Right cardiac atrium (tissue), 5 donors: Measurements from ENCODE around the gene HTR3C. TPM values are rescaled to one million over a fixed set of nuclear protein-coding genes. Genes with fewer than 3 reads are reported as not detected.
"Not testable (repeated sequence)": the region's sequence is repeated elsewhere in the genome, so short reads cannot be mapped to it uniquely, and the experiment has no call there.

Experiments
- ATAC-seq, 2 donors: fragments of 200-7000 bp; cut with Tn5 transposase; one replicate each; pipeline versions ENCODE4 v1.8.0 to v1.9.1; 2020; ENCODE audit warnings: moderate library complexity in 2 of 2, mild to moderate bottlenecking in 1 of 2
- DNase-seq, 3 donors: peaks; one replicate each; pipeline ENCODE4 v3.0.0-alpha.2; 2020
- H3K27ac ChIP-seq: one replicate; pipeline ENCODE4 v1.5.1; 2013; ENCODE audit warnings: mild to moderate bottlenecking, low read length, control low read depth, moderate library complexity
- H3K27me3 ChIP-seq: one replicate; pipeline ENCODE4 v1.6.1; 2013; ENCODE audit not compliant: control insufficient read depth, insufficient read depth
- H3K4me1 ChIP-seq: one replicate; pipeline ENCODE4 v1.6.1; 2013; ENCODE audit warnings: low read length; ENCODE audit not compliant: control insufficient read depth, insufficient read depth
- H3K4me3 ChIP-seq: one replicate; pipeline ENCODE4 v1.5.1; 2013; ENCODE audit warnings: low read length, control low read depth
- H3K9me3 ChIP-seq: one replicate; pipeline ENCODE4 v1.6.1; 2013; ENCODE audit warnings: low read length; ENCODE audit not compliant: control insufficient read depth
- WGBS: extraction: QIAGEN DNeasy Blood & Tissue Kit; methylation state at CpG from one replicate; pipeline ENCODE4 v1.1.7; 2013; 5-methylcytosine and 5-hydroxymethylcytosine counted together
- intact Hi-C, 4 donors: fragments of 100-400 bp; cut with DNase I; formaldehyde crosslinking; loops; one replicate each; pipeline versions ENCODE4 v1.11.0 to v1.14.0; 2022 to 2023
- long read RNA-seq, 4 donors: library from polyadenylated mRNA; unstranded; transcript quantifications; one replicate each; pipeline ENCODE4 v2.0.0, GENCODE V29; 2020 to 2021
- polyA plus RNA-seq: library from polyadenylated mRNA; stranded (reverse); fragments of 200-250 nt; gene quantifications from one replicate; pipeline ENCODE4 v1.2.3, GENCODE V29; 2013
- total RNA-seq, 4 donors: library from RNA; stranded (reverse); fragmentation: NEBNext Ultra II Directional; extraction: Animal tissue kit (Norgen Biotek cat#: 25700); gene quantifications; one replicate each; pipeline ENCODE4 v1.2.1, GENCODE V29; 2021
- donor health status: healthy with polysubstance abuse.
- donor health status: DM: no; HTN: yes; CAD: no.
- donor health status: DM: no; HTN: no; CAD: no.
- donor health status: DM: no; HTN: yes; CAD: no; lungs with severe emphysema.
- donor health status: DM: yes; HTN: yes; CAD: no.

Gene HTR3C, protein sequence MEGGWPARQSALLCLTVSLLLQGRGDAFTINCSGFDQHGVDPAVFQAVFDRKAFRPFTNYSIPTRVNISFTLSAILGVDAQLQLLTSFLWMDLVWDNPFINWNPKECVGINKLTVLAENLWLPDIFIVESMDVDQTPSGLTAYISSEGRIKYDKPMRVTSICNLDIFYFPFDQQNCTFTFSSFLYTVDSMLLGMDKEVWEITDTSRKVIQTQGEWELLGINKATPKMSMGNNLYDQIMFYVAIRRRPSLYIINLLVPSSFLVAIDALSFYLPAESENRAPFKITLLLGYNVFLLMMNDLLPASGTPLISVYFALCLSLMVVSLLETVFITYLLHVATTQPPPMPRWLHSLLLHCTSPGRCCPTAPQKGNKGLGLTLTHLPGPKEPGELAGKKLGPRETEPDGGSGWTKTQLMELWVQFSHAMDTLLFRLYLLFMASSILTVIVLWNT
- total RNA-seq (not detected), polyA plus RNA-seq (not detected)
- long read RNA-seq, donor 1 = 0 reads
- long read RNA-seq, donor 2 = 0 reads
- long read RNA-seq, donor 3 = 0 reads
- long read RNA-seq, donor 4 = 0 reads

DNA sequence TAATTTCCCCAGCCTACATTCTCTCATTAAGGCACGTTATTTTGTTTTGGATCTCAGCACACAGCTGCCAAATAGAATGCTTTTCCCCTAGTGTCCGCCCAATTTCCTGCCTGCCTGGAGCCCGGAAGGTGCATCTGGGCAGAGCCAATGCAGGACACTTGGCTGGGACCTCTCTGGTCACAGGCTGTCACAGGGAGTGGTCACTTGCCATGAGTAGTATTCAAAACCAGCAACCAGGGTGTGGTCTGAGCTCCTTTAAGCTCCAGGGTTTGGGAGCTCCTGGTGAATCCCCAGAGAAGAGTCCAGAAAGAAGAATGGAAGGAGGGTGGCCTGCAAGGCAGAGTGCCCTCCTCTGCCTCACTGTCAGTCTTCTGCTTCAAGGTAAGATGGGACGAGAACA is at the start of gene HTR3C:
TSS of gene HTR3C (plus strand) at position 281 of the 400 bp plus-strand sequence. CDS start at position 315, 34 bp downstream.
- no peak for ATAC-seq
- H3K4me1 ChIP-seq = no peaks in the 10 kb centered on the region
- no peak within 1 kb of the TSS for H3K4me3 ChIP-seq
- no peaks in the 10 kb centered on the region for H3K9me3 ChIP-seq
- WGBS = 59% methylated on average over 4 of the region's 4 CpGs
- intact Hi-C loops = no loop called here
- H3K27ac ChIP-seq = no peak within 1 kb of the TSS
- DNase-seq = no peak
- H3K27me3 ChIP-seq = no peaks in the 10 kb centered on the region

DNA sequence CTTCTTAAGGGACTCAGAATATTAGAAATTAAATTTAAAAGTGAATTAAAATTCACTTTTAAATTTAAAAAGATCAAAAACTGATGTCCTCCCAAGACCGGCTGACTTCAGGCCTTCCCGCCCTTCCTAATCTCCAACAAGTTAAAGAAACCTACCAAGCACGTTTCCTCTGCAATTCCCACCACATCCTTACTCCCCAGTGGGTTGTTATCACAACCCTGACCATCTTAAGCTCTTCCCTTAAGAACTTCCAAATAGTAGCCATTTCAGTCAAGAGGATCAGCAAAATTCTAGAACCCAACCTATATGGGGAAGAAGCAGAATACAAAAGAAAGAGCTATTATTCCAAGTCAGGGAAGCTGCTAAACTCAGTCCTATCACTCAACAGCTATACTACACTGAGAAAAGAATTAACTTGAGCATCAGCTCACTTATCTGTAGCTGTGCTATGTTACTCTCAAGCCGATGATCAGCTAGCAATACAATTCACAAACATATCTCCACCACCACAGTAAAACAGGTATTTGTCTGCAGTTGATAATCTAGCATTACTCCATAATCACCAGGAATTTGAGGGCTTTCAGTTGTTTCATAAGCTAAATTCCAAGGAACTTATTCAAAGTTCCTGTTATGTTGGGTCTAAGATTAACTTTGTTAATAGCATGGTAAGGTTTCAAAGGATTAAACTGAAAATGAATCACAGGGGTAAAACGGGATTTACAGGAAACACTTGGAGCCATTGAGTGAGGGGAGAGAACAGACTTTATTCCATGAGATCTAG is 49.5 kb upstream of the HTR3C start:
- Histone ChIP-seq H3K27ac (no peak overlapping the region), H3K4me1 (peaks cover 3% of the 10 kb centered on the region), H3K9me3 (no peaks in the 10 kb centered on the region), H3K27me3 (no peaks in the 10 kb centered on the region), H3K4me3 (no peak overlapping the region)
- intact Hi-C loops = loop anchor here in 1 of 4 donors (10.0 kb wide), 1 partner anchor 99 kb away; no protein-coding TSS in a partner anchor
- no peak for ATAC-seq
- 68% methylated on average over 5 of the region's 5 CpGs for WGBS
- no peak for DNase-seq

DNA sequence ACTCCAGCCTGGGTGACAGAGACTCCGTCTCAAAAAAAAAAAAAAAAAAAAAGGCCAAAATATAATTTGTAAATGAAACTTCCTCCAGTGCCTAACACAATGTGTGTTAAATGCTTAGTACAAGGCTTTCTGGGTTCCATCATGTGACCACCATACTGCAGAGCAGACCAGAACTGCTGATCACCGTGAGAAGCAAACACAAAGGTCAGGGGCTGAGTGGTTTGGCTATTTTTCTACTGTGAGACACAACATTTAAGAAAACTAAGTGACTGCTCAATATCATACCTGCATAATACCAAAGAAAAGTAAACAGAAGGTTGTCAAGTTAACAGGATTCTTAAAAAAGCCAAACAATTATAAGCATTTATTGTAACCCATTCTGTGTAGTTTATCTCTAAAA is 48.4 kb upstream of the HTR3C start:
- 80% methylated on average over 2 of the region's 2 CpGs for WGBS
- Histone ChIP-seq H3K27ac (no peak overlapping the region), H3K4me3 (no peak overlapping the region), H3K4me1 (peaks cover 3% of the 10 kb centered on the region), H3K9me3 (no peaks in the 10 kb centered on the region), H3K27me3 (no peaks in the 10 kb centered on the region)
- ATAC-seq (peak in 1 of 2 donors; percentile 43), DNase-seq (no peak)
- intact Hi-C loops = loop anchor here in 1 of 4 donors (10.0 kb wide), 1 partner anchor 100 kb away; no protein-coding TSS in a partner anchor

DNA sequence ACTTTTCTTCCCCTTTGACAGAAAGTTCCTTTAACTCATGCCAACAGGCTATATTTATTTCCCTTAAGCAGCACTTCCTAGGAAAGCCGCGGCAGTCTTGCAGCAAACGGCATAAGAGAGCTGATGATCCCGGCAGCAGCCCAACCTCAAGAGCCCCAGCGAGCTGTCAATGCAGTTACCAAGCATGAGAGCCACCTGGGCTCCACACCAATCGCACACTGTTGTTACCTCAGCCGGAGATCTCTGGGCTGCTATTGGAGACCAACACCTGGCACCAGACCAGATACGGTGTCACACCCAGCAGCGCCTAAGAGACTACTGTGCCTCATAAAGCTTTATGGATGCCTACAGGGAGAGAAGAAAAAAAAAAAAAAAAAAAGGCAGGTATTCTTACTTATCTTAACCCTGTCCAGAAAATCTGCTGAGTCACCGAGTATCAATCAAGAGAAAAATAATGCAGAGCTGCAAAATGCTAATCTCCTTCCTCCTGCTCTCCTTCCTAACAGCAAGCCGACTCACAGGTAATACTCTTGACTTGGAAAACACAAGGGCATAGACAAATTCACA is 46.8 kb upstream of the HTR3C start:
- H3K4me1 ChIP-seq = peaks cover 3% of the 10 kb centered on the region
- ATAC-seq (peak; percentile 81 to 84), DNase-seq (peak; percentile 53 to 81 (median 78))
- H3K4me3 ChIP-seq = peak overlapping the region; percentile 25
- H3K9me3 ChIP-seq = no peaks in the 10 kb centered on the region
- intact Hi-C loops = loop anchor here in 1 of 4 donors (10.0 kb wide), 1 partner anchor 101 kb away; no protein-coding TSS in a partner anchor
- peak overlapping the region; percentile 72 for H3K27ac ChIP-seq
- 26% methylated on average over 11 of the region's 11 CpGs for WGBS
- no peaks in the 10 kb centered on the region for H3K27me3 ChIP-seq

DNA sequence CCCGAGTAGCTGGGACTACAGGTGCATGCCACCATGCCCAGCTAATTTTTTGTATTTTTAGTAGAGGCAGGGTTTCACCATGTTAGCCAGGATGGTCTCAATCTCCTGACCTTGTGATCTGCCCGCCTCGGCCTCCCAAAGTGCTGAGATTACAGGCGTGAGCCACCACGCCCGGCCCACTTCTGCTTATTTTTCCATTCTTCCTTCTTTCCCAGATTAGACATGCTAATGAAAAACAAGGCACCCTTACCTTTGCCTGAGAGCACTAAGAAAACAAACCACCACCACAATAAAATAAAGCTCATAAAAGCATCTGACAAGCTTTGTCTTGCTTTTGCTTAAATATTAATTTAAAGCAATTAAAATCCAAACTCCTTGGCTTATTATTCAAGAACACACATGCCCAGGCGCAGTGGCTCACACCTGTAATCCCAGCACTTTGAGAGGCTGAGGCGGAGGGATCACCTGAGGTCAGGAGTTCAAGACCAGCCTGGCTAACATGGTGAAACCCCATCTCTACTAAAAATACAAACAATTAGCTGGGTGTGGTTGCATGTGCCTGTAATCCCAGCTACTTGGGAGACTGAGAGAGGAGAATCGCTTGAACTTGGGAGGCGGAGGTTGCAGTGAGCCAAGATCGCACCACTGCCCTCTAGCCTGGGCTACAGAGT is 45.6 kb upstream of the HTR3C start:
- DNase-seq, H3K4me1 ChIP-seq, H3K4me3 ChIP-seq, H3K27ac ChIP-seq, H3K9me3 ChIP-seq, ATAC-seq, H3K27me3 ChIP-seq: not testable (repeated sequence)
- 91% methylated on average over 11 of the region's 11 CpGs for WGBS
- intact Hi-C loops = loop anchor here in 1 of 4 donors (10.0 kb wide), 1 partner anchor 102 kb away; no protein-coding TSS in a partner anchor

DNA sequence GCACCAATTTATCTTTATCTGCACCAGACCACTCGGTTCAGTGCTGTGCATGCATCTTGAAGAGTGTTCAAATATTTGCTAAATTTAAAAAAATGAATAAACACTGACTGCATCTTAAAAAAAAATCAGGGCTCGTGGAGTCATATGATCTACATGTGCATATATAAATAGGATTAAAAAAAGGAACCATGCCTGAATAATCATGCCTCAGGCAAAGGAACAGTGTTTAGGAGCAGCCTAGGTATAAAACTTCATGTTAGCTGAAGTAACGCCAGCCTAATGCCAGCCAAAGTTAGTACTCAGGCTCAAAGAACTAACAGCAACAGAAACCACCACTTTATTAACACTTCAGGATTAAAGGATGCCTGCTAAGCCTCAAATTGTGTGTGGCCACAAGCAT is 44.7 kb upstream of the HTR3C start:
- Histone ChIP-seq H3K4me1 (no peaks in the 10 kb centered on the region), H3K9me3 (no peaks in the 10 kb centered on the region), H3K4me3 (no peak overlapping the region), H3K27ac (no peak overlapping the region), H3K27me3 (no peaks in the 10 kb centered on the region)
- ATAC-seq (no peak), DNase-seq (no peak)
- WGBS = 73% methylated on average over 3 of the region's 3 CpGs
- intact Hi-C loops = loop anchor here in 1 of 4 donors (10.0 kb wide), 1 partner anchor 103 kb away; no protein-coding TSS in a partner anchor

DNA sequence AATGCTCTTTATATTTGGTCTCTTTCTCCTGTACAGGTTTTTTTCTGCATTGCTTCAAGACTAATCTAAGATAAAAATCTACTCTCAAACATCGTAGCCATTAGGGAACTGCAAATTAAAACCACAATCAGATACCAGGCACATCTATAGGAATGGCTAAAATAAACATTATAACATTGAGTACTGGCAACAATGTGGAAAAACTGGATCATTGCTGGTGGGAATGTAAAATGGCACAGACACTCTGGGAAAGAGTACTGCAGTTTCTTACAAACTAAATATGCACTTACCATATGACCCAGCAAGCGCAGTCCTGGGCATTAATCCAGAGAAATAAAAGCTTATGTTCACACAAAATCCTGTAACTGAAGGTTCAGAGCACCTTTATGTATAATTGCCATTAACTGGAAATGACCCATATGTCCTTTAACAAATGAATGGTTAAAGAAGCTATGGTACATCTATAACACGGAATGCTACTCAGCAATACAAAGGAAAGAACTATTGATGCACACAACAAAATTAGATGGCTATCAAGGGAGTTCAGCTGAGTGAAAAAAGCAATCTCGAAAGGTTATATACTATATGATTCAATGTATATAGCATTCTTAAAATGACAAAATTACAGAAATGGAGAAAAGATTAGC is 41.5 kb upstream of the HTR3C start:
- Histone ChIP-seq H3K9me3 (no peaks in the 10 kb centered on the region), H3K4me3 (no peak overlapping the region), H3K27me3 (no peaks in the 10 kb centered on the region), H3K27ac (no peak overlapping the region), H3K4me1 (no peaks in the 10 kb centered on the region)
- 97% methylated on average over 4 of the region's 4 CpGs for WGBS
- intact Hi-C loops = loop anchor here in 1 of 4 donors (10.0 kb wide), 1 partner anchor 127 kb away; the partner anchor contains the start of gene PARL
- ATAC-seq (no peak), DNase-seq (no peak)

DNA sequence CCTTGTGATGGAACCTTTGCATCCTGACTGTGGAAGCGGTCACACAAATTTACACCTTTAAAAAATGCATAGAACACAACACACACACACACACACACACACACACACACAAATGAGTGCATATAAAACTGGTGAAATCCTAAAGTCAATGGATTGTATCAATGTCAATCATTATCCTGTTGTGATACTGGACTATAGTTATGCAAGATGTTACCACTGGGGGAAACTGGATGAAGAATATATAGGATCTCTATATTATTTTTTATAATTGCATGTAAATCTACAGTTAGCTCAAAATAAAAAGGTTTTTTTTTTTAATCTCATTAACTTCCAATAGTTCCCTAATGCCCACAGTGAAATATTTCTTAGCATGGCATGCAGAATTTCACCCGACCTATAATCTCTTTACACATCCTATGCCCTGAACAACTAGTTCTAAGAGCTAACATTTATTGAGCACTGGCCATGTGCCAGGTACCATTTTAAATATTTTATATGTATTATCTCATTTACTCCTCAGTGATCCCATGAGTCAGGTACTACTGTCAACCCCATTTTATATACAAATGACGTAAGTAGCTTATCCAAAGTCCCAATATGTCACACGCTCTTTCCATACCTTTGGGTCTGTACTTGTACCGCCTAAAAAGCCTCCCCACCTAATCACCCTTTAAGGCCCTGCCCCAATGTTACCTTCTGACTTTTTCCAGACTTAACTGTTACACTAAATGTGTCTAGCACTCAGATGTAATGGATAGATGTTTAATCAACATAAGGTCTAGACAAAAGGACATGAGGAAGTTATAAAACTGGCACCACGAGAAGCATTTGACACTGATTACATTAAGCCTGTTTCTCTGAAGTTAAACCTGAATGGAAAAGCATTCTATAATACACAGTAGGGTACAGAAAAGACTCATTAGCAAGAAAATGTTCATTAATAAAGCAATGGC is 40.6 kb upstream of the HTR3C start:
- DNase-seq = no peak
- H3K27ac ChIP-seq = no peak overlapping the region
- 93% methylated on average over 6 of the region's 6 CpGs for WGBS

DNA sequence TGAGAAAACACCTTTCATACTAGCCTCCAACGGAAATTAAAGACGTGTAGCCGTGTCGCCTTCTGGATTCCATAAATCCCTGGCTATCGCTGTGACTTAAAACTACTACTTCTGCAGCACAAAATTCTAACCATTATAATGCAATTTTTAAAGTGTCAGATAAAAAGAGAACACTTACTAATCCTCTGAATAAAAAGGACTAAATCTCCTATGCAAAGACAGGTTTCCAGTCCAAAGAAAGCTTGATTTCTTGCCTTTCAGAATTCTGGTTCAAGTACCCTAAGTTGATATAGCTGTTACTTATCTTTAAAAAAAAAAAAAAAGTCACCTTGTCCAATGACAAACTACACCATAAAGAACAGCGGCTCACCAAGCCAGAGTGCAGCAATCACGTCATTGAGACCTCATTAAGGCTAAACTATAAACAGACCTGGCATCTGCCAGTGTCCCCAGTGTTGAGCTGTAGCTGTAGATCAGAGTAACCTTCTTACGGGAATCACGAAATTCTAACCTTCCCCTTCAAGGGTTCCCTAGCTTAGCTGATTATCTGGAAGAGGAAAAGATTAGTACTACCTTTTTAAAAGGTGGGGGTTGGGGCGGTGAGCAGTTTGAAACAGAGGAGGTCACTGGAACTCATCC is 37.3 kb upstream of the HTR3C start:
- DNase-seq (no peak), ATAC-seq (peak; percentile 8 to 26)
- H3K27me3 ChIP-seq = no peaks in the 10 kb centered on the region
- H3K4me3 ChIP-seq = peak overlapping the region; percentile 48
- intact Hi-C loops = loop anchor here in 1 of 4 donors (10.0 kb wide), 1 partner anchor 131 kb away; the partner anchor contains the start of gene PARL
- no peaks in the 10 kb centered on the region for H3K9me3 ChIP-seq
- H3K27ac ChIP-seq = peak overlapping the region; percentile 82
- WGBS = 68% methylated on average over 10 of the region's 10 CpGs
- H3K4me1 ChIP-seq = peaks cover 4% of the 10 kb centered on the region

More for the DNA sequence above, 40.6 kb upstream of the HTR3C start:
- Histone ChIP-seq H3K27me3 (no peaks in the 10 kb centered on the region), H3K9me3 (no peaks in the 10 kb centered on the region), H3K4me1 (peaks cover 4% of the 10 kb centered on the region), H3K4me3 (no peak overlapping the region)
- no peak for ATAC-seq
- intact Hi-C loops = loop anchor here in 1 of 4 donors (10.0 kb wide), 1 partner anchor 127 kb away; the partner anchor contains the start of gene PARL
